ENCODE data around the gene ACE2. TPM values are rescaled to one million over a fixed set of nuclear protein-coding genes. Genes with fewer than 3 reads are reported as not detected.

Gene ACE2
- total RNA-seq, 1 donor = not detected

GRCh38 chrX:15631637-15632036 is 30.9 kb upstream of the ACE2 start:
- no peak for DNase-seq (ENCODE audit: low read depth)
- H3K4me3 ChIP-seq (ENCODE audit: low read depth, low read length) = no peak overlapping the region
- no peak for TF ChIP-seq CTCF (IDR thresholded peaks at IDR 0.05; ENCODE audit: insufficient read depth, low read depth, low read length)

GRCh38 chrX:15623054-15623453 is 22.3 kb upstream of the ACE2 start:
- DNase-seq (ENCODE audit: low read depth) = no peak
- no peak for TF ChIP-seq CTCF (IDR thresholded peaks at IDR 0.05; ENCODE audit: insufficient read depth, low read depth, low read length)
- H3K4me3 ChIP-seq (ENCODE audit: low read depth, low read length) = no peak overlapping the region

GRCh38 chrX:15619053-15619755 is 18.4 kb upstream of the ACE2 start:
- DNase-seq (ENCODE audit: low read depth) = no peak
- no peak for TF ChIP-seq CTCF (IDR thresholded peaks at IDR 0.05; ENCODE audit: insufficient read depth, low read depth, low read length)

GRCh38 chrX:15617111-15617510 is 16.4 kb upstream of the ACE2 start:
- no peak overlapping the region for H3K4me3 ChIP-seq (ENCODE audit: low read depth, low read length)
- no peak for TF ChIP-seq CTCF (IDR thresholded peaks at IDR 0.05; ENCODE audit: insufficient read depth, low read depth, low read length)
- DNase-seq (ENCODE audit: low read depth) = no peak

More at GRCh38 chrX:15619053-15619755, 18.4 kb upstream of the ACE2 start:
- H3K4me3 ChIP-seq (ENCODE audit: low read depth, low read length) = no peak overlapping the region

- no peak overlapping the region for H3K4me3 ChIP-seq (ENCODE audit: low read depth, low read length)
- DNase-seq (ENCODE audit: low read depth) = peak; percentile 47
- no peak for TF ChIP-seq CTCF (IDR thresholded peaks at IDR 0.05; ENCODE audit: insufficient read depth, low read depth, low read length)
Observed at GRCh38 chrX:15616531-15616930, 15.8 kb upstream of the ACE2 start.

GRCh38 chrX:15607067-15607466 is 6.3 kb upstream of the ACE2 start:
- no peak for TF ChIP-seq CTCF (IDR thresholded peaks at IDR 0.05; ENCODE audit: insufficient read depth, low read depth, low read length)
- no peak for DNase-seq (ENCODE audit: low read depth)

GRCh38 chrX:15606136-15606535 is 5.4 kb upstream of the ACE2 start:
- DNase-seq (ENCODE audit: low read depth) = no peak
- no peak overlapping the region for H3K4me3 ChIP-seq (ENCODE audit: low read depth, low read length)
- no peak for TF ChIP-seq CTCF (IDR thresholded peaks at IDR 0.05; ENCODE audit: insufficient read depth, low read depth, low read length)

More at GRCh38 chrX:15607067-15607466, 6.3 kb upstream of the ACE2 start:
- H3K4me3 ChIP-seq (ENCODE audit: low read depth, low read length) = no peak overlapping the region
